SK-N-DZ (cell line): ENCODE measurements around the gene PANK1.
"Not testable (repeated sequence)": the region's sequence is repeated elsewhere in the genome, so short reads cannot be mapped to it uniquely, and the experiment has no call there.

Source experiments
- DNase-seq: peaks from one replicate; pipeline ENCODE4 v3.0.0-alpha.2; 2015; ENCODE audit warnings: low spot score

PANK1 gene

GRCh38 chr10:89621438-89621837 is 23.6 kb downstream of the PANK1 start:
- DNase-seq = no peak

GRCh38 chr10:89620296-89620695 is 24.7 kb downstream of the PANK1 start:
- not testable (repeated sequence) for DNase-seq

DNA sequence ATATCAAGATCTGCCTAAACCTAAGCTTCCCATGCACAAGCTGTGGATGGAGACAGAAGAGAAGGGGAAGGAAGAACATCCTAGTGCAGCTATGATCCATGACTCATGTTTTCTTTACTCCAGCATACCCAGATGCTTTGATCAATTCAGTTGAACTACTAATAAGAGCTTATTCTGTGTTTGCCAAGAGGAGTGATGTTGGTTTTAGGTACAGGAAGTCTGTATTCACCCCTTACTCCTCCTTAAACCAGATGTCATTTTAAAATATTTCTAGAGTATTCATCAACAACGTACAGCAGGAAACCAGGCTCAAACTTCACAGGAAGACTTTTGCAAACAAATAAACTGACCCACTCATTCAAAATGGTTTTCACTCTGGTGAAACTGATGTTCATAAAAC is 29.2 kb downstream of the PANK1 start:
- DNase-seq = no peak

GRCh38 chr10:89615112-89615511 is 29.9 kb downstream of the PANK1 start:
- no peak for DNase-seq

DNA sequence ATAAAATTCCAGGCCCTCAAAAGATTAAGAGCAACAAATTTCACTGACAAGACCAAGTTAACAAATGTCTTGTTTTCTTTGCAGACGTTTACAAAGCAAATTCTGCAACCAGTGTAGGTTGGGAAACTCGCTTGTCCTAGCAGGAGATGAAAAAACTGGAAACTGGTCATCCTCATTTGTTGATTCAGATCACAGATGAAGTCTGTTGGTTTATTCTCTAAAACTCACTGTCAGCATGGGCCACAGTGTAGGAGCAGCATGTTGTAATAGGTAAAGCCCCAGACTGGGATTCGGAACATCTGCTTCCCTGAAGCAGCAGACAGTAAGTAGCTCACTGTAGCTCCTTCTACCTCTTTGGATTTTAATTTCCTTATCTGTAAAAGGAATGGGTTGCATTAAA is 31.5 kb downstream of the PANK1 start:
- no peak for DNase-seq

GRCh38 chr10:89611282-89611681 is 33.8 kb downstream of the PANK1 start:
- DNase-seq = no peak

DNA sequence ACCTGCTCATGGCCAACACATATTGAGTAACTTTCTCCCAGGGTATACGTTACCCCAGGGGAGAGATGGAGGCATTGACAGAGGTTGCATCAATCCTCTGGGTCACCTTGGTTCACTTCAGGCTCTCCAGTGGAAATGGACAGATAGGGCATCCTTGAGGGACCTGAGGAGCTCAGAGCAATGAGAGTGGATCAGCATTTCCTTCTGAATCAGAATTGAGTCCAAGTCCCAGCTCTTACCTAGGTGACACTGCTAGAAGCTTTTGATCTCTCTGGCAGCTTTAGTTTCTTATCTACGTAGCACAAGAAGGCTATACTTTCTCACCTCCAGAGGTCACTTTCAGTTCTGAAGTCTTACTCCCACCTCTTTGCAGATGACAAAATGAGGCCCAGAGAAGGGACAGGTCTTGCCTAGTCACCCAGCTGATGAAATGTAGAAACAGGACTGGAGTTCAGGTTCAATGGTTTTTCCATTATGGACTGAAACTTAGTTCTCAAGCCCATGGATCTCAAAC is 35.2 kb downstream of the PANK1 start:
- no peak for DNase-seq

DNA sequence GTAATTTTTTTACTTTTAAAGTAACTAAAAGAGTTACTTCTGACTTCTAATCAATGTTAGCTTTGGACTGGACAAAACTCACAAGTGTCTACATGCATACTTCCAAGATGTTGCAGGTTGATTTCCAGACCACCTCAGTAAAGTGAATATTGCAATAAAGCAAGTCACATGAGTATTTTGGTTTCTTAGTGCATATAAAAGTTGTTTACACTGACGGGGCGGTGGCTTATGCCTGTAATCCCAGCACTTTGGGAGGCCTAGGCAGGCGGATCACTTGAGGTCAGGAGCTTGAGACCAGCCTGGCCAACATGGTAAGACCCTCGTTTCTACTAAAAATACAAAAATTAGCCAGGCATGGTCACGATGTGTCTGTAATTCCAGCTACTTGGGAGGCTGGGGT is 40.8 kb downstream of the PANK1 start:
- no peak for DNase-seq

- no peak for DNase-seq
These were observed 42.1 kb downstream of the PANK1 start for GRCh38 chr10:89602919-89603318.

- DNase-seq = no peak
These were observed 43.2 kb downstream of the PANK1 start for GRCh38 chr10:89601728-89602361.

GRCh38 chr10:89600041-89600440 is 45.0 kb downstream of the PANK1 start:
- DNase-seq = no peak

GRCh38 chr10:89593043-89593442 is 52.0 kb downstream of the PANK1 start:
- DNase-seq = no peak

- no peak for DNase-seq
These were observed 52.5 kb downstream of the PANK1 start for GRCh38 chr10:89592539-89592938.

DNA sequence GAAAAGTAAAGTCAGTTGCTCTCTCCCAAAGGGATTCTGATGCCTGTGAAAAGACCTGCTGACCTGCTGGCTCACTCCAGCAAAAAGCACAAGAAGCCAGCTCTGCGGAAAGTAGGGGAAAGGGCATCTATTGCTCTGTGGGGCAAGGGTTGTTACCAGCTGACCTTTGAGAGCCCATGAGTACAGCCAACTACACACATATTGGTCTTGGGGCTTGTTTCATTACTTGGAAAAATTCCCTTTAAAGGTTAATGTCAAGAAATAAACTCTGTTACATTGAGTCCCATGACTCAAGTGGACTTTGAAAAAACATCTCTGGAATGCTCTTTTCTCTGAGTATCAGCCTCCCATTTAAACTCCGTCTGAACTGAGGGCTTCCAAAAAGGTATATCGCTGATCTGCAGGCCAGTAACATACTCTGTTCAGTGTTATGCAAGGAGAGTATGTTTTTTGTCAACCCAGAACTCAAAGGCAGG is 53.2 kb downstream of the PANK1 start:
- no peak for DNase-seq

GRCh38 chr10:89591111-89591795 is 53.8 kb downstream of the PANK1 start:
- DNase-seq = no peak

- no peak for DNase-seq
These were observed 54.7 kb downstream of the PANK1 start for GRCh38 chr10:89590326-89590725.

- no peak for DNase-seq
These were observed 55.8 kb downstream of the PANK1 start for GRCh38 chr10:89589101-89589720.

GRCh38 chr10:89588671-89589070 is 56.4 kb downstream of the PANK1 start:
- no peak for DNase-seq

DNA sequence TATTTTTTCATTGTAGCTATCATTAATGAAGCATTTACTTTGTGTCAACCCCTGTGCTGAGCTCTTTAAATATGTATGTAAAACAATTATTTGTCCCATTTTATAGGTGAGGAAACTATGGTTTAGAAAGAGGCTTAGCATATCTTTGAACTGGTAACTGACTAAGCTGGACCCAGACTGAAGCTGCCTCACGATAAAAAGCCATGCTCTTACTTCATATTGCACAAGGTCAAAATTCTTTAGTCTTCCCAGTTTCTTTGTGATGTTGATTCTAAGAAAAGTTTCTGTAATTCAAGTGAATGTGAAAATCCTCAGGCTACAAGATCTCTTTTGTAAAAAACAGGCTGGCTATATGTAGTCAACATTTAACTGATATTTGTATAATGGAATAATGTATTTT is 63.0 kb downstream of the PANK1 start:
- no peak for DNase-seq

GRCh38 chr10:89580243-89580642 is 64.8 kb downstream of the PANK1 start:
- DNase-seq = no peak

GRCh38 chr10:89576696-89577095 is 68.3 kb downstream of the PANK1 start:
- no peak for DNase-seq

DNA sequence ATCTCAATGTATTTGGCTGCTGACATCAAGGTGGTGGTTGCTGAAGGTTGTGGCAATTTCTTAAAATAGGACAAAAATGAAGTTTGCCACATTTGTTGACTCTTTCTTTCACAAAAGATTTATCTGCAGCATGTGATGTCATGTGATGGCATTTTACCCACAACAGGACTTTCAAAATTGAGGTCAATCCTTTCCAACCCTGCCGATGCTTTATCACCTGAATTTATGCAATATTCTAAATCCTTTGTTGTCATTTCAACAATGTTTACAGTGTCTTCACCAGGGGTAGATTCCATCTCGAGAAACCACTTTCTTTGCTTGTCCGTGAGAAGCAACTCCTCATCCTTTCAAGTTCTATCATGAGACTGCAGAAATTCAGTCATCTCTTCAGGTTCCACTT is 69.0 kb downstream of the PANK1 start:
- DNase-seq = no peak

DNA sequence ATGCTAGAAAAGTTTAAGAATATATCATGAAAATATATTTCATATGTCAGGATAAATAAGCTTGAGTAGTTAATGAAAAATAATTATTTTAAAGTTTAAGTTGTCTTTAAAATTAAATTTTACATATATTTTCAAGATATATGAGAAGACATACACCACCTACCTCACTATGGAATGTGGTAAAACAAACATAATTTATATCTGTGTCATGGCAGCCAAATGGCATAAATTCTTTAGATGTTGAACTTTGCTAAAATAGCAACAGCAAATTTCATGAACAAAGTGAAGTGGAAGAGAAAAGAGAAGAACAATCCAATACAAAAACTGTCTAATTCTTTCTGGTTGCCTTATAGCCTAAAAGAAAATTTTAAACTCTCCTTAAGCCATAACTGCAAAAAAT is 70.0 kb downstream of the PANK1 start:
- no peak for DNase-seq
